ENCODE measurements around the gene CALR.

Gene CALR

GRCh38 chr19:12987781-12988180, 49.4 kb downstream of the CALR start:
- no peaks in the 10 kb centered on the region for H3K79me2 ChIP-seq (ENCODE audit: insufficient read depth, low read length)
- TF ChIP-seq EZH2 (IDR thresholded peaks at IDR 0.05; ENCODE audit: borderline replicate concordance, low read length): no peak
- TF ChIP-seq, protein P1, sequence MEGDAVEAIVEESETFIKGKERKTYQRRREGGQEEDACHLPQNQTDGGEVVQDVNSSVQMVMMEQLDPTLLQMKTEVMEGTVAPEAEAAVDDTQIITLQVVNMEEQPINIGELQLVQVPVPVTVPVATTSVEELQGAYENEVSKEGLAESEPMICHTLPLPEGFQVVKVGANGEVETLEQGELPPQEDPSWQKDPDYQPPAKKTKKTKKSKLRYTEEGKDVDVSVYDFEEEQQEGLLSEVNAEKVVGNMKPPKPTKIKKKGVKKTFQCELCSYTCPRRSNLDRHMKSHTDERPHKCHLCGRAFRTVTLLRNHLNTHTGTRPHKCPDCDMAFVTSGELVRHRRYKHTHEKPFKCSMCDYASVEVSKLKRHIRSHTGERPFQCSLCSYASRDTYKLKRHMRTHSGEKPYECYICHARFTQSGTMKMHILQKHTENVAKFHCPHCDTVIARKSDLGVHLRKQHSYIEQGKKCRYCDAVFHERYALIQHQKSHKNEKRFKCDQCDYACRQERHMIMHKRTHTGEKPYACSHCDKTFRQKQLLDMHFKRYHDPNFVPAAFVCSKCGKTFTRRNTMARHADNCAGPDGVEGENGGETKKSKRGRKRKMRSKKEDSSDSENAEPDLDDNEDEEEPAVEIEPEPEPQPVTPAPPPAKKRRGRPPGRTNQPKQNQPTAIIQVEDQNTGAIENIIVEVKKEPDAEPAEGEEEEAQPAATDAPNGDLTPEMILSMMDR (IDR thresholded peaks at IDR 0.05; ENCODE audit: low read length): no peak
- H3K36me3 ChIP-seq (ENCODE audit: insufficient read depth, low read length): no peaks in the 10 kb centered on the region
- no peak overlapping the region for H3K27ac ChIP-seq (ENCODE audit: low read depth, low read length, poor library complexity, severe bottlenecking)
- no peaks in the 10 kb centered on the region for H3K9me3 ChIP-seq (ENCODE audit: low read length)
- no peaks in the 10 kb centered on the region for H3K27me3 ChIP-seq (ENCODE audit: insufficient read depth, low read length)
- H3K4me2 ChIP-seq (ENCODE audit: low read length): no peak overlapping the region
- no peak overlapping the region for H2AFZ ChIP-seq (ENCODE audit: low read length)
- H3K9ac ChIP-seq (ENCODE audit: low read length): no peak overlapping the region
- H3K4me3 ChIP-seq (ENCODE audit: low read depth, low read length, poor library complexity, severe bottlenecking): no peak overlapping the region
- H3K4me1 ChIP-seq (ENCODE audit: insufficient read depth, low read length, severe bottlenecking): peaks cover 5% of the 10 kb centered on the region
- H3K9me2 ChIP-seq (ENCODE audit: low read depth, low read length): no peaks in the 10 kb centered on the region
- no peaks in the 10 kb centered on the region for H4K20me1 ChIP-seq (ENCODE audit: insufficient read depth, low read length)
- no peaks in the 10 kb centered on the region for H3F3A ChIP-seq (ENCODE audit: insufficient read depth, low read length)

GRCh38 chr19:12990431-12990830, 52.0 kb downstream of the CALR start:
- Histone ChIP-seq H3K9me2 (ENCODE audit: low read depth, low read length) (no peaks in the 10 kb centered on the region), H3K79me2 (ENCODE audit: insufficient read depth, low read length) (no peaks in the 10 kb centered on the region), H3K36me3 (ENCODE audit: insufficient read depth, low read length) (no peaks in the 10 kb centered on the region), H3K4me2 (ENCODE audit: low read length) (no peak overlapping the region), H3K27ac (ENCODE audit: low read depth, low read length, poor library complexity, severe bottlenecking) (no peak overlapping the region), H3K9ac (ENCODE audit: low read length) (no peak overlapping the region), H3K4me1 (ENCODE audit: insufficient read depth, low read length, severe bottlenecking) (no peaks in the 10 kb centered on the region), H3K27me3 (ENCODE audit: insufficient read depth, low read length) (peaks cover 7% of the 10 kb centered on the region; the same call in 1 of the 2 replicates), H3K4me3 (ENCODE audit: low read depth, low read length, poor library complexity, severe bottlenecking) (no peak overlapping the region), H3F3A (ENCODE audit: insufficient read depth, low read length) (no peaks in the 10 kb centered on the region), H3K9me3 (ENCODE audit: low read length) (no peaks in the 10 kb centered on the region), H4K20me1 (ENCODE audit: insufficient read depth, low read length) (no peaks in the 10 kb centered on the region), H2AFZ (ENCODE audit: low read length) (no peak overlapping the region)
- no peak for TF ChIP-seq EZH2 (IDR thresholded peaks at IDR 0.05; ENCODE audit: borderline replicate concordance, low read length)
- TF ChIP-seq, protein P1 (IDR thresholded peaks at IDR 0.05; ENCODE audit: low read length): no peak

GRCh38 chr19:12990853-12991252, 52.4 kb downstream of the CALR start:
- peaks cover 7% of the 10 kb centered on the region; the same call in 1 of the 2 replicates for H3K27me3 ChIP-seq (ENCODE audit: insufficient read depth, low read length)
- no peaks in the 10 kb centered on the region for H3K9me2 ChIP-seq (ENCODE audit: low read depth, low read length)
- H4K20me1 ChIP-seq (ENCODE audit: insufficient read depth, low read length): no peaks in the 10 kb centered on the region
- H2AFZ ChIP-seq (ENCODE audit: low read length): no peak overlapping the region
- no peaks in the 10 kb centered on the region for H3K79me2 ChIP-seq (ENCODE audit: insufficient read depth, low read length)
- H3K4me2 ChIP-seq (ENCODE audit: low read length): no peak overlapping the region
- H3K9ac ChIP-seq (ENCODE audit: low read length): no peak overlapping the region
- no peaks in the 10 kb centered on the region for H3K4me1 ChIP-seq (ENCODE audit: insufficient read depth, low read length, severe bottlenecking)
- no peaks in the 10 kb centered on the region for H3K36me3 ChIP-seq (ENCODE audit: insufficient read depth, low read length)
- no peaks in the 10 kb centered on the region for H3K9me3 ChIP-seq (ENCODE audit: low read length)
- TF ChIP-seq, protein P1 (IDR thresholded peaks at IDR 0.05; ENCODE audit: low read length): no peak
- no peak for TF ChIP-seq EZH2 (IDR thresholded peaks at IDR 0.05; ENCODE audit: borderline replicate concordance, low read length)
- no peak overlapping the region for H3K27ac ChIP-seq (ENCODE audit: low read depth, low read length, poor library complexity, severe bottlenecking)
- H3K4me3 ChIP-seq (ENCODE audit: low read depth, low read length, poor library complexity, severe bottlenecking): no peak overlapping the region
- no peaks in the 10 kb centered on the region for H3F3A ChIP-seq (ENCODE audit: insufficient read depth, low read length)
